ENCODE data around the gene GRK3.

DNA sequence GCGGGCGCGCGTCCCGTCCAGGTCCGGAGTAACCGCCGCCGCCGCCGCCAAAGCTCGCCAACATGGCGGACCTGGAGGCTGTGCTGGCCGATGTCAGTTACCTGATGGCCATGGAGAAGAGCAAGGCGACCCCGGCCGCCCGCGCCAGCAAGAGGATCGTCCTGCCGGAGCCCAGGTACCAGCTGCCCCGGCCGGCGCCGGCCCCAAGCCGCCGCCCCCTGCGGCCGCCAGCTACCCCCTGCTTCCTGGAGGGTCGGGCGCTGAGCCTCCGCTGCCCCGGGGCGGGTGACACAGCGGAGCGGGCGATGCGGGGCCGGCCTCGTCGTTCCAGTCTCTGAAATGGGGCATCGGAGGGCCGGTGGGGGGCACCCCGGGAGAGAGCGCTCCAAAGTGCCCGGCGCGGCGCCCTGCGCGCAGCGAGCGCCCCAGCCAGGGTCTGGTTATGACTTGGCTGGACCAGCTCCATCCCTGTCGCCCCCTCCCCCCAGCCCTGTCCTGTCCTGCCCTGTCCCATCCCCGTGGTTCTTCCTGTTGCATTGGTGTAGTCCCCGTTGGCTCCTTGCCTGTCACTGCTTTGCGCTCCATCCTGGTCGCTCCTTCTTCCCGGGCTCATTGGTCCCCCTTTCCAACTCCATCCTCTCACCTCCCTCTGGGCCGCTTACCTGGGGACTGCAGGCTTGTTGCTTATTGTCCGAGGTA is 653 bp downstream of the GRK3 start:
- TF ChIP-seq CTCF (IDR thresholded peaks at IDR 0.05): no peak
- no peak for TF ChIP-seq POLR2A (IDR thresholded peaks at IDR 0.05)
